SK-N-SH (cell line): Measurements from ENCODE around the gene NLGN1. TPM values are rescaled to one million over a fixed set of nuclear protein-coding genes. Genes with fewer than 3 reads are reported as not detected.

ENCODE experiments used
- CTCF ChIA-PET: fragments of 300-600, 350-600 bp; formaldehyde crosslinking; extraction: SDS; loops from one replicate; lab custom pipeline; 2021; lab: Yijun Ruan, JAX
- POLR2A ChIA-PET: fragments of 350-600 bp; sonication (Branson Sonifier 250); formaldehyde crosslinking; extraction: SDS; loops from one replicate; lab custom pipeline; 2020; ENCODE audit warnings: antibody characterized with exemption, inconsistent platforms; lab: Yijun Ruan, JAX
- DNase-seq: peaks from one replicate; pipeline ENCODE4 v3.0.0; 2012
- H2AFZ ChIP-seq: fragments of 200-600 bp; sonication (generic); 2 replicates; pipeline ENCODE4 v1.8.1; 2016; ENCODE audit warnings: antibody characterized with exemption, mild to moderate bottlenecking, low read depth
- H3F3A ChIP-seq: fragments of 200-600 bp; sonication (generic); replicated peaks from 2 replicates; pipeline ENCODE3; 2016; ENCODE audit warnings: antibody characterized with exemption, mild to moderate bottlenecking; ENCODE audit not compliant: insufficient read depth
- H3K27ac ChIP-seq, 2 experiments: fragments of 200-500 bp in 1 of 2; fragments of 200-600 bp in 1 of 2; sonication (Bioruptor generic) in 1 of 2; sonication (generic), shearing (Covaris generic) in 1 of 2; 2 replicates each; pipeline versions ENCODE4 v1.5.1 to v1.6.1; 2014 to 2016; ENCODE audit warnings: low read depth in 2 of 2, inconsistent platforms in 1 of 2, low read length in 1 of 2, mild to moderate bottlenecking in 1 of 2, mixed read lengths in 1 of 2
- H3K27me3 ChIP-seq: fragments of 200-600 bp; sonication (generic), shearing (Covaris generic); 2 replicates; pipeline ENCODE4 v1.6.1; 2016; ENCODE audit warnings: mixed run types; ENCODE audit not compliant: insufficient read depth
- H3K36me3 ChIP-seq, 2 experiments: fragments of 200-500 bp in 1 of 2; fragments of 200-600 bp in 1 of 2; sonication (Bioruptor generic) in 1 of 2; sonication (generic) in 1 of 2; replicated peaks in 1 of 2; 2 replicates each; pipeline versions ENCODE3 to v1.5.1; 2014 to 2016; ENCODE audit warnings: low read length in 1 of 2, mild to moderate bottlenecking in 1 of 2; ENCODE audit not compliant: insufficient read depth in 2 of 2, control insufficient read depth in 1 of 2
- H3K4me1 ChIP-seq, 2 experiments: fragments of 200-500 bp in 1 of 2; fragments of 200-600 bp in 1 of 2; sonication (Bioruptor generic) in 1 of 2; sonication (generic), shearing (Covaris generic) in 1 of 2; 2 replicates each; pipeline versions ENCODE4 v1.5.1 to v1.6.1; 2014 to 2016; ENCODE audit warnings: low read depth in 1 of 2, low read length in 1 of 2, mixed run types in 1 of 2; ENCODE audit not compliant: insufficient read depth in 2 of 2, control insufficient read depth in 1 of 2
- H3K4me2 ChIP-seq: fragments of 200-600 bp; sonication (generic), shearing (Covaris generic); 2 replicates; pipeline ENCODE4 v1.6.1; 2017; ENCODE audit warnings: mixed run types
- H3K4me3 ChIP-seq, 2 experiments: fragments of 200-500 bp in 1 of 2; fragments of 200-600 bp in 1 of 2; sonication (Bioruptor generic) in 1 of 2; sonication (generic), shearing (Covaris generic) in 1 of 2; 2 replicates each; pipeline versions ENCODE4 v1.5.1 to v1.8.1; 2014 to 2016; ENCODE audit warnings: low read depth in 2 of 2, inconsistent platforms in 1 of 2, low read length in 1 of 2, mild to moderate bottlenecking in 1 of 2, mixed read lengths in 1 of 2, moderate library complexity in 1 of 2
- H3K79me2 ChIP-seq: fragments of 200-600 bp; sonication (generic); 2 replicates; pipeline ENCODE4 v1.8.1; 2017; ENCODE audit warnings: mild to moderate bottlenecking; ENCODE audit not compliant: insufficient read depth
- H3K9ac ChIP-seq: fragments of 200-600 bp; sonication (generic); 2 replicates; pipeline ENCODE4 v1.6.1; 2017; ENCODE audit warnings: mixed run types
- H3K9me2 ChIP-seq: fragments of 200-600 bp; sonication (generic); 2 replicates; pipeline ENCODE4 v1.6.1; 2017; ENCODE audit warnings: mixed run types
- H3K9me3 ChIP-seq: fragments of 200-600 bp; sonication (generic); 2 replicates; pipeline ENCODE4 v1.6.1; 2017; ENCODE audit warnings: mixed run types, mild to moderate bottlenecking, moderate library complexity
- H4K20me1 ChIP-seq: fragments of 200-600 bp; sonication (generic); 2 replicates; pipeline ENCODE4 v1.6.1; 2017; ENCODE audit warnings: mild to moderate bottlenecking, mixed run types; ENCODE audit not compliant: insufficient read depth
- CHD2 ChIP-seq: fragments of 150-350 bp; IDR thresholded peaks from 2 replicates; pipeline ENCODE4 v1.6.1; 2018; ENCODE audit warnings: low read length; ENCODE audit not compliant: partially characterized antibody
- ELF1 ChIP-seq: IDR thresholded peaks from 2 replicates; pipeline ENCODE4 v1.4.0; 2012
- FOSL2 ChIP-seq: IDR thresholded peaks from 2 replicates; pipeline ENCODE4 v1.4.0; 2012; ENCODE audit warnings: low read depth, mild to moderate bottlenecking, moderate library complexity, borderline replicate concordance
- FOXM1 ChIP-seq: IDR thresholded peaks from 2 replicates; pipeline ENCODE4 v1.4.0; 2012; ENCODE audit warnings: low read depth, mild to moderate bottlenecking
- GABPA ChIP-seq: IDR thresholded peaks from 2 replicates; pipeline ENCODE4 v1.4.0; 2012; ENCODE audit warnings: low read depth, mild to moderate bottlenecking
- GATA2 ChIP-seq: sonication (generic); formaldehyde crosslinking; IDR thresholded peaks from 2 replicates; pipeline ENCODE4 v1.5.0; 2020; ENCODE audit warnings: mild to moderate bottlenecking, missing genetic modification reagents
- IRF3 ChIP-seq: fragments of 150-350 bp; IDR thresholded peaks from 2 replicates; pipeline ENCODE4 v1.6.1; 2016; ENCODE audit warnings: mild to moderate bottlenecking, low read depth, low read length
- JUND ChIP-seq: IDR thresholded peaks from 2 replicates; pipeline ENCODE4 v1.4.0; 2012
- MAX ChIP-seq: IDR thresholded peaks from 2 replicates; pipeline ENCODE4 v1.4.0; 2012; ENCODE audit warnings: low read depth
- MXI1 ChIP-seq: IDR thresholded peaks from 2 replicates; pipeline ENCODE4 v1.6.1; 2012; ENCODE audit warnings: mild to moderate bottlenecking, low read depth, low read length, improper control_type of control experiment
- NFIC ChIP-seq: IDR thresholded peaks from 2 replicates; pipeline ENCODE4 v1.4.0; 2012; ENCODE audit warnings: borderline replicate concordance
- PBX3 ChIP-seq: IDR thresholded peaks from 2 replicates; pipeline ENCODE4; 2012
- RCOR1 ChIP-seq: fragments of 150-350 bp; IDR thresholded peaks from 2 replicates; pipeline ENCODE4 v1.6.1; 2017; ENCODE audit warnings: antibody characterized with exemption, low read length
- SIN3A ChIP-seq: IDR thresholded peaks from 2 replicates; pipeline ENCODE4 v1.6.1; 2012; ENCODE audit warnings: low read depth, mild to moderate bottlenecking, low read length, moderate library complexity, borderline replicate concordance
- SMC3 ChIP-seq: IDR thresholded peaks from 2 replicates; pipeline ENCODE4 v1.6.1; 2012; ENCODE audit warnings: low read depth, low read length, improper control_type of control experiment
- TEAD4 ChIP-seq: IDR thresholded peaks from 2 replicates; pipeline ENCODE4 v1.4.0; 2012; ENCODE audit warnings: mild to moderate bottlenecking, borderline replicate concordance; ENCODE audit not compliant: insufficient read depth
- USF1 ChIP-seq: IDR thresholded peaks from 2 replicates; pipeline ENCODE4 v1.4.0; 2012; ENCODE audit warnings: low read depth, borderline replicate concordance
- USF2 ChIP-seq: fragments of 150-350 bp; IDR thresholded peaks from 2 replicates; pipeline ENCODE4 v1.6.1; 2017; ENCODE audit warnings: antibody characterized with exemption, low read length, low read depth, borderline replicate concordance
- YY1 ChIP-seq: IDR thresholded peaks from 2 replicates; pipeline ENCODE4 v1.4.0; 2012; ENCODE audit warnings: low read depth, mild to moderate bottlenecking
- ZBTB33 ChIP-seq: IDR thresholded peaks from 2 replicates; pipeline ENCODE4 v1.4.0; 2012; ENCODE audit warnings: low read depth, borderline replicate concordance
- WGBS: methylation state at CpG from one replicate; pipeline ENCODE4 v1.1.6; 2017; ENCODE audit warnings: low lambda C conversion rate; 5-methylcytosine and 5-hydroxymethylcytosine counted together
- polyA plus RNA-seq, 3 experiments: library from polyadenylated mRNA; depleted of rRNA; stranded (reverse); fragments of >200 nt; gene quantifications; 2 replicates each; pipeline ENCODE4 v1.2.3, GENCODE V29; 2012

Gene NLGN1
- polyA plus RNA-seq, 1 of the 3 experiments (the other 2 are of a cell fraction), result 1.5 TPM

- Histone ChIP-seq H3K4me1 (no peaks in the 10 kb centered on the region), H3K4me3 (no peak overlapping the region), H3K79me2 (no peaks in the 10 kb centered on the region), H3K27me3 (no peaks in the 10 kb centered on the region), H3K36me3 (no peaks in the 10 kb centered on the region), H3K27ac (no peak overlapping the region), H3K9me2 (no peaks in the 10 kb centered on the region), H2AFZ (no peak overlapping the region), H3K9ac (no peak overlapping the region), H3K4me2 (no peak overlapping the region), H3K9me3 (no peaks in the 10 kb centered on the region), H4K20me1 (no peaks in the 10 kb centered on the region), H3F3A (no peaks in the 10 kb centered on the region)
- DNase-seq, result no peak
- TF ChIP-seq RCOR1 (no peak), SMC3 (no peak), NFIC (no peak), ELF1 (no peak), USF1 (no peak), CHD2 (no peak), MAX (no peak), SIN3A (no peak), GATA2 (CRISPR knock-in tag) (no peak), ZBTB33 (no peak), MXI1 (no peak), GABPA (no peak), FOXM1 (no peak), USF2 (no peak), FOSL2 (no peak), JUND (no peak), IRF3 (no peak), TEAD4 (no peak), YY1 (no peak), PBX3 (no peak)
- 80% methylated on average over 1 of the region's 1 CpG for WGBS
- CTCF ChIA-PET, result no interaction called here
- POLR2A ChIA-PET, result no interaction called here
Observed at GRCh38 chr3:174000675-174001074, 603.1 kb downstream of the NLGN1 start.
